CD4-positive, alpha-beta T cell (primary cell): ENCODE measurements around the gene PITX3. TPM values are rescaled to one million over a fixed set of nuclear protein-coding genes. Genes with fewer than 3 reads are reported as not detected.

ENCODE experiments used
- ATAC-seq: fragments of 200-7000 bp; cut with Tn5 transposase; one replicate; pipeline ENCODE4 v1.10.0; 2022; ENCODE audit warnings: mild to moderate bottlenecking; ENCODE audit not compliant: poor library complexity
- CTCF ChIA-PET: fragments of 350-600 bp; sonication (Branson Sonifier 250); formaldehyde crosslinking; loops from one replicate; lab custom pipeline; 2021; ENCODE audit warnings: antibody characterized with exemption, inconsistent platforms; lab: Charles Lee
- POLR2A ChIA-PET: fragments of 350-600 bp; sonication (Branson Sonifier 250); formaldehyde crosslinking; loops from one replicate; lab custom pipeline; 2021; ENCODE audit warnings: antibody characterized with exemption, inconsistent platforms; lab: Charles Lee
- DNase-seq, 14 experiments: peaks; one replicate each; pipeline ENCODE4 v3.0.0-alpha.2; 2013 to 2020; ENCODE audit warnings: mixed read lengths in 2 of 14
- H3K27ac ChIP-seq, 2 donors: one replicate each; pipeline versions ENCODE4 v1.5.1 to v1.7.0; 2013; ENCODE audit warnings: low read length in 2 of 2, low read depth in 1 of 2, mild to moderate bottlenecking in 1 of 2
- H3K27me3 ChIP-seq, 2 experiments: 1 replicate in 1 of 2; 2 replicates in 1 of 2; pipeline versions ENCODE4 v1.6.1 to v1.7.0; 2013; ENCODE audit warnings: low read length in 2 of 2, control low read depth in 1 of 2, mild to moderate bottlenecking in 1 of 2, moderate library complexity in 1 of 2; ENCODE audit not compliant: insufficient read depth in 2 of 2, control insufficient read depth in 1 of 2
- H3K36me3 ChIP-seq: one replicate; pipeline ENCODE4 v1.6.1; 2013; ENCODE audit warnings: low read length, control low read depth; ENCODE audit not compliant: insufficient read depth
- H3K4me1 ChIP-seq: one replicate; pipeline ENCODE4 v1.6.1; 2013; ENCODE audit warnings: low read length, control low read depth; ENCODE audit not compliant: insufficient read depth
- H3K4me3 ChIP-seq: one replicate; pipeline ENCODE4 v1.5.1; 2013; ENCODE audit warnings: mild to moderate bottlenecking, low read length, moderate library complexity
- H3K9me3 ChIP-seq, 2 experiments: 1 replicate in 1 of 2; 2 replicates in 1 of 2; pipeline versions ENCODE4 v1.6.1 to v1.7.0; 2013; ENCODE audit warnings: low read length in 2 of 2, mild to moderate bottlenecking in 2 of 2, control low read depth in 1 of 2, moderate library complexity in 1 of 2; ENCODE audit not compliant: control insufficient read depth in 1 of 2, insufficient read depth in 1 of 2
- H3K27ac Mint-ChIP-seq: one replicate; pipeline ENCODE4 v1.8.0; 2020; ENCODE audit warnings: mixed read lengths
- H3K27me3 Mint-ChIP-seq: one replicate; pipeline ENCODE4 v1.8.0; 2021; ENCODE audit warnings: mixed read lengths
- H3K36me3 Mint-ChIP-seq: one replicate; pipeline ENCODE4 v1.8.0; 2021; ENCODE audit warnings: low read depth, mixed read lengths
- H3K4me1 Mint-ChIP-seq: one replicate; pipeline ENCODE4 v1.8.0; 2021; ENCODE audit warnings: low read depth, mixed read lengths
- H3K4me3 Mint-ChIP-seq: one replicate; pipeline ENCODE4 v1.8.0; 2020; ENCODE audit warnings: mild to moderate bottlenecking, mixed read lengths
- H3K9me3 Mint-ChIP-seq: one replicate; pipeline ENCODE4 v1.8.0; 2020; ENCODE audit warnings: mixed read lengths
- CTCF ChIP-seq: fragments of 200-600 bp; IDR thresholded peaks from one replicate; pipeline ENCODE4 v1.8.0; 2022; ENCODE audit warnings: antibody characterized with exemption, mild to moderate bottlenecking
- intact Hi-C, 2 experiments: fragments of 100-400 bp; cut with DNase I in 1 of 2; cut with micrococcal nuclease in 1 of 2; formaldehyde crosslinking; loops; one replicate each; pipeline versions ENCODE4 v1.15.1 to v1.9.0; 2023 to 2025; cut with DNase I, micrococcal nuclease
- total RNA-seq, 174 experiments: library from RNA in 2 of 174; stranded (reverse) in 2 of 174; gene quantifications; one replicate each; pipeline ENCODE4 v1.2.3 and lab custom pipeline; 2021 to 2026

PITX3 gene
- total RNA-seq, 2 experiments from 2014 or later, result not detected

GRCh38 chr10:102235598-102235920, 5.8 kb downstream of the PITX3 start:
- H3K27me3 Mint-ChIP-seq, result peaks cover 71% of the 10 kb centered on the region
- Histone ChIP-seq H3K4me3 (no peak overlapping the region), H3K9me3 (peaks cover 0 to 10% of the 10 kb centered on the region in 2 experiments), H3K4me1 (peaks cover 15% of the 10 kb centered on the region), H3K27ac (no peak overlapping the region), H3K27me3 (peaks cover 25 to 29% of the 10 kb centered on the region in 2 experiments), H3K36me3 (no peaks in the 10 kb centered on the region)
- H3K36me3 Mint-ChIP-seq, result no peaks in the 10 kb centered on the region
- CTCF ChIA-PET, result interaction anchor here (1.1 kb wide), 1 partner anchor 14 kb away, joined by 3 read pairs; no protein-coding TSS in a partner anchor
- DNase-seq (no peak), ATAC-seq (no peak)
- no peak for TF ChIP-seq CTCF
- H3K4me1 Mint-ChIP-seq, result peaks cover 3% of the 10 kb centered on the region
- intact Hi-C loops, result no loop called here
- no peak overlapping the region for H3K27ac Mint-ChIP-seq
- POLR2A ChIA-PET, result no interaction called here
- H3K4me3 Mint-ChIP-seq, result peak overlapping the region; percentile 12
- H3K9me3 Mint-ChIP-seq, result no peaks in the 10 kb centered on the region

GRCh38 chr10:102234888-102235597, 6.3 kb downstream of the PITX3 start:
- intact Hi-C loops, result no loop called here
- TF ChIP-seq CTCF, result no peak
- POLR2A ChIA-PET, result no interaction called here
- DNase-seq (no peak), ATAC-seq (no peak)
- peaks cover 0 to 8% of the 10 kb centered on the region in 2 experiments for H3K9me3 ChIP-seq
- Mint-ChIP-seq H3K27ac (no peak overlapping the region), H3K27me3 (peaks cover 71% of the 10 kb centered on the region), H3K36me3 (no peaks in the 10 kb centered on the region), H3K4me1 (peaks cover 3% of the 10 kb centered on the region), H3K4me3 (peak overlapping the region; percentile 12), H3K9me3 (no peaks in the 10 kb centered on the region)
- H3K4me1 ChIP-seq, result peaks cover 19% of the 10 kb centered on the region
- H3K36me3 ChIP-seq, result no peaks in the 10 kb centered on the region
- H3K27me3 ChIP-seq, result peaks cover 27 to 28% of the 10 kb centered on the region in 2 experiments
- H3K4me3 ChIP-seq, result no peak overlapping the region
- no peak overlapping the region for H3K27ac ChIP-seq
- CTCF ChIA-PET, result interaction anchor here (0.5 to 1.1 kb wide), 2 partner anchors 12 to 15 kb away, joined by 3 read pairs; no protein-coding TSS in a partner anchor

- H3K9me3 ChIP-seq, result peaks cover 0 to 8% of the 10 kb centered on the region in 2 experiments
- peaks cover 30 to 33% of the 10 kb centered on the region in 2 experiments for H3K27me3 ChIP-seq
- H3K4me1 ChIP-seq, result peaks cover 23% of the 10 kb centered on the region
- Mint-ChIP-seq H3K27me3 (peaks cover 72% of the 10 kb centered on the region), H3K4me3 (peak overlapping the region; percentile 54), H3K36me3 (no peaks in the 10 kb centered on the region), H3K9me3 (no peaks in the 10 kb centered on the region), H3K27ac (no peak overlapping the region), H3K4me1 (peaks cover 10% of the 10 kb centered on the region)
- ChIA-PET POLR2A (no interaction called here), CTCF (interaction anchor here (4.7 kb wide), 1 partner anchor 13 kb away, joined by 79 read pairs; the partner anchor contains the start of gene GBF1)
- no peak for TF ChIP-seq CTCF
- DNase-seq, result no peak
- H3K27ac ChIP-seq, result no peak overlapping the region
- H3K4me3 ChIP-seq, result no peak overlapping the region
- intact Hi-C loops, result no loop called here
- no peak for ATAC-seq
- H3K36me3 ChIP-seq, result no peaks in the 10 kb centered on the region
Measured at GRCh38 chr10:102233997-102234396, 7.3 kb downstream of the PITX3 start.
